SK-N-SH (cell line): ENCODE measurements around the gene SPPL2C. TPM values are rescaled to one million over a fixed set of nuclear protein-coding genes. Genes with fewer than 3 reads are reported as not detected.
A peak's percentile ranks its signal among the peaks of the same experiment; 100 is the strongest.

Experiments
- CTCF ChIA-PET: fragments of 300-600, 350-600 bp; formaldehyde crosslinking; extraction: SDS; loops from one replicate; lab custom pipeline; 2021; lab: Yijun Ruan, JAX
- POLR2A ChIA-PET: fragments of 350-600 bp; sonication (Branson Sonifier 250); formaldehyde crosslinking; extraction: SDS; loops from one replicate; lab custom pipeline; 2020; ENCODE audit warnings: antibody characterized with exemption, inconsistent platforms; lab: Yijun Ruan, JAX
- DNase-seq: peaks from one replicate; pipeline ENCODE4 v3.0.0; 2012
- H2AFZ ChIP-seq: fragments of 200-600 bp; sonication (generic); 2 replicates; pipeline ENCODE4 v1.8.1; 2016; ENCODE audit warnings: antibody characterized with exemption, mild to moderate bottlenecking, low read depth
- H3F3A ChIP-seq: fragments of 200-600 bp; sonication (generic); replicated peaks from 2 replicates; pipeline ENCODE3; 2016; ENCODE audit warnings: antibody characterized with exemption, mild to moderate bottlenecking; ENCODE audit not compliant: insufficient read depth
- H3K27ac ChIP-seq, 2 experiments: fragments of 200-500 bp in 1 of 2; fragments of 200-600 bp in 1 of 2; sonication (Bioruptor generic) in 1 of 2; sonication (generic), shearing (Covaris generic) in 1 of 2; 2 replicates each; pipeline versions ENCODE4 v1.5.1 to v1.6.1; 2014 to 2016; ENCODE audit warnings: low read depth in 2 of 2, inconsistent platforms in 1 of 2, low read length in 1 of 2, mild to moderate bottlenecking in 1 of 2, mixed read lengths in 1 of 2
- H3K27me3 ChIP-seq: fragments of 200-600 bp; sonication (generic), shearing (Covaris generic); 2 replicates; pipeline ENCODE4 v1.6.1; 2016; ENCODE audit warnings: mixed run types; ENCODE audit not compliant: insufficient read depth
- H3K36me3 ChIP-seq, 2 experiments: fragments of 200-500 bp in 1 of 2; fragments of 200-600 bp in 1 of 2; sonication (Bioruptor generic) in 1 of 2; sonication (generic) in 1 of 2; replicated peaks in 1 of 2; 2 replicates each; pipeline versions ENCODE3 to v1.5.1; 2014 to 2016; ENCODE audit warnings: low read length in 1 of 2, mild to moderate bottlenecking in 1 of 2; ENCODE audit not compliant: insufficient read depth in 2 of 2, control insufficient read depth in 1 of 2
- H3K4me1 ChIP-seq, 2 experiments: fragments of 200-500 bp in 1 of 2; fragments of 200-600 bp in 1 of 2; sonication (Bioruptor generic) in 1 of 2; sonication (generic), shearing (Covaris generic) in 1 of 2; 2 replicates each; pipeline versions ENCODE4 v1.5.1 to v1.6.1; 2014 to 2016; ENCODE audit warnings: low read depth in 1 of 2, low read length in 1 of 2, mixed run types in 1 of 2; ENCODE audit not compliant: insufficient read depth in 2 of 2, control insufficient read depth in 1 of 2
- H3K4me2 ChIP-seq: fragments of 200-600 bp; sonication (generic), shearing (Covaris generic); 2 replicates; pipeline ENCODE4 v1.6.1; 2017; ENCODE audit warnings: mixed run types
- H3K4me3 ChIP-seq, 2 experiments: fragments of 200-500 bp in 1 of 2; fragments of 200-600 bp in 1 of 2; sonication (Bioruptor generic) in 1 of 2; sonication (generic), shearing (Covaris generic) in 1 of 2; 2 replicates each; pipeline versions ENCODE4 v1.5.1 to v1.8.1; 2014 to 2016; ENCODE audit warnings: low read depth in 2 of 2, inconsistent platforms in 1 of 2, low read length in 1 of 2, mild to moderate bottlenecking in 1 of 2, mixed read lengths in 1 of 2, moderate library complexity in 1 of 2
- H3K79me2 ChIP-seq: fragments of 200-600 bp; sonication (generic); 2 replicates; pipeline ENCODE4 v1.8.1; 2017; ENCODE audit warnings: mild to moderate bottlenecking; ENCODE audit not compliant: insufficient read depth
- H3K9ac ChIP-seq: fragments of 200-600 bp; sonication (generic); 2 replicates; pipeline ENCODE4 v1.6.1; 2017; ENCODE audit warnings: mixed run types
- H3K9me2 ChIP-seq: fragments of 200-600 bp; sonication (generic); 2 replicates; pipeline ENCODE4 v1.6.1; 2017; ENCODE audit warnings: mixed run types
- H3K9me3 ChIP-seq: fragments of 200-600 bp; sonication (generic); 2 replicates; pipeline ENCODE4 v1.6.1; 2017; ENCODE audit warnings: mixed run types, mild to moderate bottlenecking, moderate library complexity
- H4K20me1 ChIP-seq: fragments of 200-600 bp; sonication (generic); 2 replicates; pipeline ENCODE4 v1.6.1; 2017; ENCODE audit warnings: mild to moderate bottlenecking, mixed run types; ENCODE audit not compliant: insufficient read depth
- CHD2 ChIP-seq: fragments of 150-350 bp; IDR thresholded peaks from 2 replicates; pipeline ENCODE4 v1.6.1; 2018; ENCODE audit warnings: low read length; ENCODE audit not compliant: partially characterized antibody
- ELF1 ChIP-seq: IDR thresholded peaks from 2 replicates; pipeline ENCODE4 v1.4.0; 2012
- FOSL2 ChIP-seq: IDR thresholded peaks from 2 replicates; pipeline ENCODE4 v1.4.0; 2012; ENCODE audit warnings: low read depth, mild to moderate bottlenecking, moderate library complexity, borderline replicate concordance
- FOXJ3 ChIP-seq: sonication (generic); formaldehyde crosslinking; IDR thresholded peaks from 2 replicates; pipeline ENCODE4 v1.5.1; 2020; ENCODE audit warnings: mild to moderate bottlenecking, missing genetic modification reagents
- FOXM1 ChIP-seq: IDR thresholded peaks from 2 replicates; pipeline ENCODE4 v1.4.0; 2012; ENCODE audit warnings: low read depth, mild to moderate bottlenecking
- JUND ChIP-seq: IDR thresholded peaks from 2 replicates; pipeline ENCODE4 v1.4.0; 2012
- MEF2A ChIP-seq: IDR thresholded peaks from 2 replicates; pipeline ENCODE4 v1.4.0; 2012; ENCODE audit warnings: low read depth, borderline replicate concordance
- NFIC ChIP-seq: IDR thresholded peaks from 2 replicates; pipeline ENCODE4 v1.4.0; 2012; ENCODE audit warnings: borderline replicate concordance
- NRF1 ChIP-seq: IDR thresholded peaks from 2 replicates; pipeline ENCODE4 v1.6.1; 2012; ENCODE audit warnings: low read depth, mild to moderate bottlenecking, low read length
- RAD21 ChIP-seq: IDR thresholded peaks from 2 replicates; pipeline ENCODE4 v1.6.1; 2012; ENCODE audit warnings: mild to moderate bottlenecking, low read length
- RFX5 ChIP-seq: IDR thresholded peaks from 2 replicates; pipeline ENCODE4 v1.6.1; 2012; ENCODE audit warnings: mild to moderate bottlenecking, improper control_type of control experiment, low read length
- SIN3A ChIP-seq: IDR thresholded peaks from 2 replicates; pipeline ENCODE4 v1.6.1; 2012; ENCODE audit warnings: low read depth, mild to moderate bottlenecking, low read length, moderate library complexity, borderline replicate concordance
- SMC3 ChIP-seq: IDR thresholded peaks from 2 replicates; pipeline ENCODE4 v1.6.1; 2012; ENCODE audit warnings: low read depth, low read length, improper control_type of control experiment
- TEAD4 ChIP-seq: IDR thresholded peaks from 2 replicates; pipeline ENCODE4 v1.4.0; 2012; ENCODE audit warnings: mild to moderate bottlenecking, borderline replicate concordance; ENCODE audit not compliant: insufficient read depth
- WGBS: methylation state at CpG from one replicate; pipeline ENCODE4 v1.1.6; 2017; ENCODE audit warnings: low lambda C conversion rate; 5-methylcytosine and 5-hydroxymethylcytosine counted together
- polyA plus RNA-seq, 3 experiments: library from polyadenylated mRNA; depleted of rRNA; stranded (reverse); fragments of >200 nt; gene quantifications; 2 replicates each; pipeline ENCODE4 v1.2.3, GENCODE V29; 2012
- TF ChIP-seq, protein P1 (sequence below): IDR thresholded peaks from 2 replicates; pipeline ENCODE4; 2012
- TF ChIP-seq, protein P2 (sequence below): fragments of 150-350 bp; IDR thresholded peaks from 2 replicates; pipeline ENCODE4 v1.6.1; 2016; ENCODE audit warnings: mild to moderate bottlenecking, low read depth, low read length
- TF ChIP-seq, protein P3 (sequence below): IDR thresholded peaks from 2 replicates; pipeline ENCODE4 v1.6.1; 2012; ENCODE audit warnings: mild to moderate bottlenecking, low read depth, low read length, moderate library complexity

The SPPL2C gene
- polyA plus RNA-seq, 1 of the 3 experiments (the other 2 are of a cell fraction) = not detected

DNA sequence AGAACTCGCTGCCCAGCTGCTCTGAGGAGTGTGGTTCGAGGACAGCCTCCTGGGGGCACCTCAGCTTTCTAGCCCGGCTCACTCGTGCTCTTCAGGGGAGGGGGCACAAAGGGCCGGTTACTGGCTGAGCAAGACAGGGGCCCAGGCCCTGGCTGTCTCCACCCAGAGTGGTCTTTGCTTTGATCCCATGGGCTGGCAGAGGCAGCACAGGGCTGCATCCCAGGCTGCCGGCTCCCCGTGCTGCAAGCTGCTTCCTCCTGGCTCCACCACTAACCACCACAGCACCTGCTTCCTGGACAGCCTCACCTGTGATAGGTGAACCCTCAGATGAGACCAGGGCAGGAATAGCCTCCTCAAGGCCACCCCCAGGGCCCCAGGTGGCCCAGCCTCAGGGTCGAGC, 6.8 kb downstream of the SPPL2C start (continued):
- TF ChIP-seq CHD2 (no peak), FOSL2 (no peak)

DNA sequence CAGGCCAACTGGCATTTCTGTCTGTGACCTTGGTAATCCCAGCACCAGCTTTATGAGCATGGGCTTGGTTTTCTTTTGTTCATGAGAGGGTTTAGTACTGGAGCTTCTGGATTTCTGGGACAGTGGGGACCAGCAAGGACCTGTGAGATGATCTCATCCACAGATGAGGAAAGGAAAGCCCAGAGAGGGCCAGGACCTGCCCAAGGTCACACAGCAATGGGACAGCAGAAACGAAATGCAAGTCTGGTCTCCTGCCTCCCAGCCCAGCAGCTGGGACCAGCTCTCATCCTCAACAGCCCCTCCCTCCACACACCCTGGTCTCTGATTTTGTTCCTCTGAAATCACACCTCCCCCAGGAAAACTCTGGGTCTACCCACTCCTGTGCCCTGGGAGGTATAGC, 7.2 kb downstream of the SPPL2C start:
- H3F3A ChIP-seq = no peaks in the 10 kb centered on the region
- H3K27me3 ChIP-seq = peaks cover 12% of the 10 kb centered on the region
- H3K9me2 ChIP-seq = no peaks in the 10 kb centered on the region
- H3K27ac ChIP-seq = no peak overlapping the region
- TF ChIP-seq CHD2 (no peak), SIN3A (no peak), JUND (no peak), MEF2A (no peak), NFIC (no peak), FOSL2 (no peak)
- TF ChIP-seq, protein P1, sequence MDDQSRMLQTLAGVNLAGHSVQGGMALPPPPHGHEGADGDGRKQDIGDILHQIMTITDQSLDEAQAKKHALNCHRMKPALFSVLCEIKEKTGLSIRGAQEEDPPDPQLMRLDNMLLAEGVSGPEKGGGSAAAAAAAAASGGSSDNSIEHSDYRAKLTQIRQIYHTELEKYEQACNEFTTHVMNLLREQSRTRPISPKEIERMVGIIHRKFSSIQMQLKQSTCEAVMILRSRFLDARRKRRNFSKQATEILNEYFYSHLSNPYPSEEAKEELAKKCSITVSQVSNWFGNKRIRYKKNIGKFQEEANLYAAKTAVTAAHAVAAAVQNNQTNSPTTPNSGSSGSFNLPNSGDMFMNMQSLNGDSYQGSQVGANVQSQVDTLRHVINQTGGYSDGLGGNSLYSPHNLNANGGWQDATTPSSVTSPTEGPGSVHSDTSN = no peak
- peaks cover 0 to 15% of the 10 kb centered on the region in 2 experiments; a peak in 1 of 4 replicates for H3K4me1 ChIP-seq
- no peaks in the 10 kb centered on the region for H3K9me3 ChIP-seq
- DNase-seq = no peak
- H2AFZ ChIP-seq = no peak overlapping the region
- 50% methylated on average over 1 of the region's 1 CpG for WGBS
- H3K79me2 ChIP-seq = no peaks in the 10 kb centered on the region
- ChIA-PET CTCF (interaction anchor here (0.5 to 17.2 kb wide), 60 partner anchors 9 to 629 kb away, joined by 3 to 327 read pairs (median 4); partner anchors contain the start of genes CRHR1 and MAPT), POLR2A (interaction anchor here (1.0 kb wide), 1 partner anchor 24 kb away, joined by 3 read pairs; no protein-coding TSS in a partner anchor)
- H3K4me2 ChIP-seq = no peak overlapping the region
- H4K20me1 ChIP-seq = no peaks in the 10 kb centered on the region
- H3K4me3 ChIP-seq = no peak overlapping the region
- H3K9ac ChIP-seq = no peak overlapping the region
- no peaks in the 10 kb centered on the region for H3K36me3 ChIP-seq

DNA sequence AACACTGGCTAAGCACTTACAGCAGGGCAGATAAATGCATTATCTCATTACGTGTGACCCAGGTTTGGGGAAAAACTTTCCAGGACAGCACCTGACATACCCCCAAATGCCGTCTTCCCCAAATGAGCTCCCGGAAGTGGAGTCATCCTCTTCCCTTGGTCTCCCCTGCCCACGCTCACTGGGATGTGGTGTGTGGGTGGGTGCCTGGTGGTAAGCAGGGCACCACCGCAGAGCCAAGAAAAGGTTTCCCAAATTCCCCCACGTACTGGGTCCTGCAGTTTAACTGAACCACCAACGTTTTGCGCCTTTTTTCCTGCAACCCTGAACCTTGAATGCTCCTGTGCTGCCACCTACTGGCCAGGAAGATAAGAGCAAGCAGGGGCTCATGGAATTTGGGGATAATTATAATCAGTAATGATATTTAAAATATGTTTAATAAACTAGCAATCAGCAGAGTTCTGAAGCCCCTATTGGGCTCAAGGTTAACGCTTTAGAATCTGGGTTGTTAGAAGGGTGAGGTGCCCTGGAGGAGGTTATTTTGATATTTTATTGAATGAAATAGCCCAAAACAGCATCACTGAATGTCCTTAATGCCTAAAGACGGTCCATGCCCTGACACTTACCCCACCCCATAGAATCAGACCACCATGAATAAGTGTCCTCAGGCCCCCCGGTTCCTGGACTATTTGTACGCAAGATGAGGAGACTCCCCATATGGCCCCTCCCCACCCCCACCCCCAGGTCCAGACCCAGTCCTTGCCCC, 8.0 kb downstream of the SPPL2C start:
- Histone ChIP-seq H3K4me2 (no peak overlapping the region; the same call in 1 of the 2 replicates), H2AFZ (no peak overlapping the region), H3F3A (no peaks in the 10 kb centered on the region), H4K20me1 (no peaks in the 10 kb centered on the region), H3K4me1 (peaks cover 0 to 15% of the 10 kb centered on the region in 2 experiments; a peak in 1 of 4 replicates), H3K4me3 (no peak overlapping the region; a peak in 1 of 4 replicates), H3K27ac (no peak overlapping the region), H3K27me3 (peaks cover 6% of the 10 kb centered on the region; the same call in 1 of the 2 replicates), H3K79me2 (no peaks in the 10 kb centered on the region), H3K36me3 (no peaks in the 10 kb centered on the region), H3K9me3 (no peaks in the 10 kb centered on the region), H3K9me2 (no peaks in the 10 kb centered on the region), H3K9ac (no peak overlapping the region)
- ChIA-PET CTCF (interaction anchor here (0.5 to 17.2 kb wide), 57 partner anchors 10 to 630 kb away, joined by 3 to 327 read pairs (median 4); partner anchors contain the start of genes CRHR1 and MAPT), POLR2A (no interaction called here)
- DNase-seq = peak; percentile 84
- 9% methylated on average over 11 of the region's 12 CpGs for WGBS
- TF ChIP-seq, protein P2, sequence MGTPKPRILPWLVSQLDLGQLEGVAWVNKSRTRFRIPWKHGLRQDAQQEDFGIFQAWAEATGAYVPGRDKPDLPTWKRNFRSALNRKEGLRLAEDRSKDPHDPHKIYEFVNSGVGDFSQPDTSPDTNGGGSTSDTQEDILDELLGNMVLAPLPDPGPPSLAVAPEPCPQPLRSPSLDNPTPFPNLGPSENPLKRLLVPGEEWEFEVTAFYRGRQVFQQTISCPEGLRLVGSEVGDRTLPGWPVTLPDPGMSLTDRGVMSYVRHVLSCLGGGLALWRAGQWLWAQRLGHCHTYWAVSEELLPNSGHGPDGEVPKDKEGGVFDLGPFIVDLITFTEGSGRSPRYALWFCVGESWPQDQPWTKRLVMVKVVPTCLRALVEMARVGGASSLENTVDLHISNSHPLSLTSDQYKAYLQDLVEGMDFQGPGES = no peak
- TF ChIP-seq NRF1 = no peak
- TF ChIP-seq ELF1 = peak; percentile 8; the same call in 1 of the 2 replicates
- no peak for TF ChIP-seq FOXM1
- no peak for TF ChIP-seq TEAD4
- TF ChIP-seq RAD21 = peak; percentile 97
- peak; percentile 72 for TF ChIP-seq CHD2
- TF ChIP-seq SMC3 = peak; percentile 76
- no peak for TF ChIP-seq FOXJ3 (CRISPR knock-in tag)
- TF ChIP-seq, protein P1 = no peak
- TF ChIP-seq, protein P3, sequence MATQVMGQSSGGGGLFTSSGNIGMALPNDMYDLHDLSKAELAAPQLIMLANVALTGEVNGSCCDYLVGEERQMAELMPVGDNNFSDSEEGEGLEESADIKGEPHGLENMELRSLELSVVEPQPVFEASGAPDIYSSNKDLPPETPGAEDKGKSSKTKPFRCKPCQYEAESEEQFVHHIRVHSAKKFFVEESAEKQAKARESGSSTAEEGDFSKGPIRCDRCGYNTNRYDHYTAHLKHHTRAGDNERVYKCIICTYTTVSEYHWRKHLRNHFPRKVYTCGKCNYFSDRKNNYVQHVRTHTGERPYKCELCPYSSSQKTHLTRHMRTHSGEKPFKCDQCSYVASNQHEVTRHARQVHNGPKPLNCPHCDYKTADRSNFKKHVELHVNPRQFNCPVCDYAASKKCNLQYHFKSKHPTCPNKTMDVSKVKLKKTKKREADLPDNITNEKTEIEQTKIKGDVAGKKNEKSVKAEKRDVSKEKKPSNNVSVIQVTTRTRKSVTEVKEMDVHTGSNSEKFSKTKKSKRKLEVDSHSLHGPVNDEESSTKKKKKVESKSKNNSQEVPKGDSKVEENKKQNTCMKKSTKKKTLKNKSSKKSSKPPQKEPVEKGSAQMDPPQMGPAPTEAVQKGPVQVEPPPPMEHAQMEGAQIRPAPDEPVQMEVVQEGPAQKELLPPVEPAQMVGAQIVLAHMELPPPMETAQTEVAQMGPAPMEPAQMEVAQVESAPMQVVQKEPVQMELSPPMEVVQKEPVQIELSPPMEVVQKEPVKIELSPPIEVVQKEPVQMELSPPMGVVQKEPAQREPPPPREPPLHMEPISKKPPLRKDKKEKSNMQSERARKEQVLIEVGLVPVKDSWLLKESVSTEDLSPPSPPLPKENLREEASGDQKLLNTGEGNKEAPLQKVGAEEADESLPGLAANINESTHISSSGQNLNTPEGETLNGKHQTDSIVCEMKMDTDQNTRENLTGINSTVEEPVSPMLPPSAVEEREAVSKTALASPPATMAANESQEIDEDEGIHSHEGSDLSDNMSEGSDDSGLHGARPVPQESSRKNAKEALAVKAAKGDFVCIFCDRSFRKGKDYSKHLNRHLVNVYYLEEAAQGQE = 0 out of 2 replicates have a peak, but pooled peaks have one; percentile 17
- no peak for TF ChIP-seq RFX5
- no peak for TF ChIP-seq MEF2A
